ENCODE results near the gene CATSPERE. TPM values are rescaled to one million over a fixed set of nuclear protein-coding genes. Genes with fewer than 3 reads are reported as not detected.
A peak's percentile ranks its signal among the peaks of the same experiment; 100 is the strongest.
"Not testable (repeated sequence)": the region's sequence is repeated elsewhere in the genome, so short reads cannot be mapped to it uniquely, and the experiment has no call there.

The CATSPERE gene
- total RNA-seq, 1 donor from 2014 or later: 1.1 TPM

DNA sequence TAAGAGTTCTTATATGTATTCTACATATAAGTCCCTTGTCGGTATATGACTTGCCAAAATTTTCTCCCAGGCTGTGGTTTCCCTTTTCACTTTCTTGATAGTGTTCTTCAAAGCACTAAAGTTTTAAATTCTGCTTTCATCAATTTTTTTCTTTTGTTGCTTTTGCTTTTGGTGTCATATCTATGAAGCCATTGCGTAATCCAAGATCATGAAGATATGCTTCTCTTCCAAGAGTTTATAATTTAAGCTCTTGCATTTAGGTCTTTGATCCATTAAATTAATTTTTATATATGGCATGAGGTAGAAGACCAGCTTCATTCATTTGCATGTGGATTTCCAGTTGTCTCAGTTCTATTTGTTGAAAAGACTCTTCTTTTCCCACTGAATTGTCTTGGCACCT, 214.1 kb downstream of the CATSPERE start:
- H3K4me3 Mint-ChIP-seq (ENCODE audit: unreplicated experiment): no peak overlapping the region
- no peaks in the 10 kb centered on the region for H3K27me3 Mint-ChIP-seq (ENCODE audit: low read depth, unreplicated experiment)
- peaks cover 18% of the 10 kb centered on the region for H3K36me3 Mint-ChIP-seq (ENCODE audit: low read depth, unreplicated experiment)
- H3K9me3 ChIP-seq (ENCODE audit: insufficient read depth, low read depth, low read length): no peaks in the 10 kb centered on the region
- H2AFZ ChIP-seq (ENCODE audit: low read depth, low read length): no peak overlapping the region
- DNase-seq (ENCODE audit: low read depth) (no peak), FAIRE-seq (no peak)
- H3K27ac Mint-ChIP-seq (ENCODE audit: unreplicated experiment): no peak overlapping the region
- peaks cover 8% of the 10 kb centered on the region for H4K20me1 ChIP-seq (ENCODE audit: insufficient read depth, low read length)
- no peaks in the 10 kb centered on the region for H3K27me3 ChIP-seq (ENCODE audit: insufficient read depth, low read length)
- peaks cover 9% of the 10 kb centered on the region for H3K4me1 Mint-ChIP-seq (ENCODE audit: low read depth, unreplicated experiment)
- TF ChIP-seq EZH2 (IDR thresholded peaks at IDR 0.05; ENCODE audit: insufficient read depth, low read length) (no peak), CTCF (IDR thresholded peaks at IDR 0.05; ENCODE audit: insufficient read depth, low read depth, low read length) (no peak)
- H3K36me3 ChIP-seq (ENCODE audit: insufficient read depth, low read length): no peaks in the 10 kb centered on the region
- peaks cover 2% of the 10 kb centered on the region for H3K9me3 Mint-ChIP-seq (ENCODE audit: unreplicated experiment)
- H3K4me2 ChIP-seq (ENCODE audit: low read length): no peak overlapping the region
- no peak overlapping the region for H3K4me3 ChIP-seq (ENCODE audit: insufficient read depth, low read depth, low read length)
- H3K4me1 ChIP-seq (ENCODE audit: insufficient read depth, low read length): peaks cover 9% of the 10 kb centered on the region
- H3K9ac ChIP-seq (ENCODE audit: low read length): no peak overlapping the region
- H3K27ac ChIP-seq (ENCODE audit: low read depth, low read length): peak overlapping the region; percentile 34
- peaks cover 66% of the 10 kb centered on the region for H3K79me2 ChIP-seq (ENCODE audit: insufficient read depth, low read length)

DNA sequence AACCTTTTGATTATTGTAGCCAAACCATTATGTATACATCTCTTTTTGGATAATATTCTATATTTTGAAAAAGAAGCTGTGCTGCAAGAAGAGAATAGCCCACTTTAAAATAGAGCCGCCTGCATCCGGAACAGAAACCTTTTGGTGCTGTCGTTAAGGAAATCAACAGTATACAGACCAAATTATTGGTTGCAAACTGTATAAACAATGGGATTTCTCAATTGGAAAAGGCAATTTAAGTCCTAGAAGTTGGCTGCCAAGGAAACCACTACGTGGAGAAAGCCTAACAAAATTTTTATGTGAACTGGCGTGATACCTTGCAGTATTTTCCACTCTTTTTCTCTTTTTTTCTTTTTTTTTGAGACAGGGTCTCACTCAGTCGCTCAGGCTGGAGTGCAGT, 217.6 kb downstream of the CATSPERE start:
- H3K27ac Mint-ChIP-seq (ENCODE audit: unreplicated experiment): no peak overlapping the region
- Histone ChIP-seq H3K79me2 (ENCODE audit: insufficient read depth, low read length) (peaks cover 77% of the 10 kb centered on the region), H3K36me3 (ENCODE audit: insufficient read depth, low read length) (no peaks in the 10 kb centered on the region), H3K4me2 (ENCODE audit: low read length) (no peak overlapping the region), H3K4me3 (ENCODE audit: insufficient read depth, low read depth, low read length) (no peak overlapping the region), H3K9ac (ENCODE audit: low read length) (no peak overlapping the region), H3K27ac (ENCODE audit: low read depth, low read length) (no peak overlapping the region), H3K9me3 (ENCODE audit: insufficient read depth, low read depth, low read length) (no peaks in the 10 kb centered on the region), H3K27me3 (ENCODE audit: insufficient read depth, low read length) (no peaks in the 10 kb centered on the region), H4K20me1 (ENCODE audit: insufficient read depth, low read length) (peaks cover 12% of the 10 kb centered on the region), H3K4me1 (ENCODE audit: insufficient read depth, low read length) (peaks cover under 1% of the 10 kb centered on the region), H2AFZ (ENCODE audit: low read depth, low read length) (no peak overlapping the region)
- peaks cover 9% of the 10 kb centered on the region for H3K4me1 Mint-ChIP-seq (ENCODE audit: low read depth, unreplicated experiment)
- DNase-seq (ENCODE audit: low read depth): no peak
- no peak overlapping the region for H3K4me3 Mint-ChIP-seq (ENCODE audit: unreplicated experiment)
- H3K9me3 Mint-ChIP-seq (ENCODE audit: unreplicated experiment): no peaks in the 10 kb centered on the region
- no peak for FAIRE-seq
- H3K27me3 Mint-ChIP-seq (ENCODE audit: low read depth, unreplicated experiment): no peaks in the 10 kb centered on the region
- TF ChIP-seq CTCF (IDR thresholded peaks at IDR 0.05; ENCODE audit: insufficient read depth, low read depth, low read length) (no peak), EZH2 (IDR thresholded peaks at IDR 0.05; ENCODE audit: insufficient read depth, low read length) (no peak)
- H3K36me3 Mint-ChIP-seq (ENCODE audit: low read depth, unreplicated experiment): peaks cover 12% of the 10 kb centered on the region

DNA sequence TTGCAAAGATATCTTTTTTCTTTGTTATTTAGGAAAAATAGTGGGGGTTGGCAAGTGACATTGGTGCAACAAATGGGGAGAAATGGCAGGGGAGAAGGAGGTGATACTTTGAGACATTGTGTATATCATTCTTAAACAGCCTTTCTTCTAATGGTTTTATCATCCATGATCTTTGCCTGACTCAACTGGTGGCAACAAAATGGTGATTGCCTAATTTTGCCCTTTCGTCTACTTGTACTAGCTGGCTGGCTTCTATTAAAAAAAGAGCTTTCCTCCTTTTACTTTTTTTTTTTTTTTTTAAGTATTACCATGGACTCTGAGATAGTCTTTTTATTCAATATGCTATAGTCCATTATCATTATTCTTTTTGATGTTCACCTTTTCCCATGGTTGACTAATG, 219.6 kb downstream of the CATSPERE start:
- H3K36me3 ChIP-seq (ENCODE audit: insufficient read depth, low read length): no peaks in the 10 kb centered on the region
- H3K4me1 ChIP-seq (ENCODE audit: insufficient read depth, low read length): no peaks in the 10 kb centered on the region
- H3K9ac ChIP-seq (ENCODE audit: low read length): no peak overlapping the region
- H3K4me2 ChIP-seq (ENCODE audit: low read length): no peak overlapping the region
- no peak overlapping the region for H3K4me3 ChIP-seq (ENCODE audit: insufficient read depth, low read depth, low read length)
- no peaks in the 10 kb centered on the region for H3K27me3 ChIP-seq (ENCODE audit: insufficient read depth, low read length)
- H3K27ac ChIP-seq (ENCODE audit: low read depth, low read length): no peak overlapping the region
- Mint-ChIP-seq H3K4me3 (ENCODE audit: unreplicated experiment) (no peak overlapping the region), H3K9me3 (ENCODE audit: unreplicated experiment) (no peaks in the 10 kb centered on the region), H3K27ac (ENCODE audit: unreplicated experiment) (no peak overlapping the region), H3K36me3 (ENCODE audit: low read depth, unreplicated experiment) (peaks cover 12% of the 10 kb centered on the region), H3K4me1 (ENCODE audit: low read depth, unreplicated experiment) (peaks cover 3% of the 10 kb centered on the region), H3K27me3 (ENCODE audit: low read depth, unreplicated experiment) (no peaks in the 10 kb centered on the region)
- peaks cover 15% of the 10 kb centered on the region for H4K20me1 ChIP-seq (ENCODE audit: insufficient read depth, low read length)
- DNase-seq (ENCODE audit: low read depth): no peak
- H3K9me3 ChIP-seq (ENCODE audit: insufficient read depth, low read depth, low read length): no peaks in the 10 kb centered on the region
- H2AFZ ChIP-seq (ENCODE audit: low read depth, low read length): no peak overlapping the region
- FAIRE-seq: no peak
- TF ChIP-seq EZH2 (IDR thresholded peaks at IDR 0.05; ENCODE audit: insufficient read depth, low read length): no peak
- TF ChIP-seq CTCF (IDR thresholded peaks at IDR 0.05; ENCODE audit: insufficient read depth, low read depth, low read length): no peak
- H3K79me2 ChIP-seq (ENCODE audit: insufficient read depth, low read length): peaks cover 80% of the 10 kb centered on the region

GRCh38 chr1:244682087-244682486, 221.0 kb downstream of the CATSPERE start:
- FAIRE-seq; H3K4me1 Mint-ChIP-seq (ENCODE audit: low read depth, unreplicated experiment): not testable (repeated sequence)
- H3K79me2 ChIP-seq (ENCODE audit: insufficient read depth, low read length): peaks cover 70% of the 10 kb centered on the region

More at GRCh38 chr1:244682087-244682486, 221.0 kb downstream of the CATSPERE start:
- Histone ChIP-seq H3K36me3 (ENCODE audit: insufficient read depth, low read length) (peaks cover 10% of the 10 kb centered on the region), H4K20me1 (ENCODE audit: insufficient read depth, low read length) (peaks cover 21% of the 10 kb centered on the region)
- H3K9ac ChIP-seq (ENCODE audit: low read length); DNase-seq (ENCODE audit: low read depth); H3K4me3 Mint-ChIP-seq (ENCODE audit: unreplicated experiment); H3K27ac Mint-ChIP-seq (ENCODE audit: unreplicated experiment); H3K4me3 ChIP-seq (ENCODE audit: insufficient read depth, low read depth, low read length); H3K27ac ChIP-seq (ENCODE audit: low read depth, low read length); H3K9me3 ChIP-seq (ENCODE audit: insufficient read depth, low read depth, low read length); H2AFZ ChIP-seq (ENCODE audit: low read depth, low read length); H3K27me3 Mint-ChIP-seq (ENCODE audit: low read depth, unreplicated experiment); H3K4me1 ChIP-seq (ENCODE audit: insufficient read depth, low read length); H3K9me3 Mint-ChIP-seq (ENCODE audit: unreplicated experiment); H3K4me2 ChIP-seq (ENCODE audit: low read length); H3K27me3 ChIP-seq (ENCODE audit: insufficient read depth, low read length): not testable (repeated sequence)
- H3K36me3 Mint-ChIP-seq (ENCODE audit: low read depth, unreplicated experiment): peaks cover 12% of the 10 kb centered on the region
